ENCODE measurements around the gene ANAPC15. TPM values are rescaled to one million over a fixed set of nuclear protein-coding genes. Genes with fewer than 3 reads are reported as not detected.

Gene ANAPC15
- total RNA-seq, 2 experiments from 2014 or later = 48.8 to 52.5 TPM

DNA sequence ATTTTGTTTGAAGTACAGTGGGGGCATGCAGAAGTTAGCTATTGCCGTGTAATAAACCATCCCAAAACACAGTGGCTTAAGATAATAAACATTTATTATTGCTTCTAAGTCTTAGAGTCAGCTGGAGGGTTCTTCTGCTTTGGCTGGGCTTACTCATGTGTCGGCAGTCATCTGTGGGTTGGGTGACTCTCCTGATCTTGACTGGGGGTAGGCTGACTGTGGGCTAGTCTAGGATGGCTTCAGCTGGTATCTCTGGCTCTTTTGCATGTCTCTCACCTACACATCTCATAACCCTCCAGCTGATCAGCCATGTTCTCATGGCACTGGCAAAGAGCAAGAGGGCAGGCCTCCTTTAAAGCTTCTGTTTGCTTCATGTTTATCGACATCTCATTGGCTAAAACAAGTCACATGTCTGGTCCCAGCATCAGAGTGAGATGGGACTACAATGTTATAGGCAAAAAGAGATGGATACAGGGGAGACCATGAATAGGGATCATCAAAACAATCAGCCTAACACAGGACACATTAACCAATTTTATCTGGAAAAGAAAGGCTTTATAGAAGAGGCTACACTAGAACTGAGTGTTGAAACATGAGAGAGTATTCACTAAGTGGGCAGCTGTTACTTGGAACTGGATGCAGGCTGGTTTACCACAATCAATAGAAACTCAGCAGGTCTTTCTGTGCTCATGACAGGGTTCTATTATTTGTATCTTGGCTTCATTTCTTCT is 26.7 kb downstream of the ANAPC15 start:
- H3K4me3 Mint-ChIP-seq = no peak overlapping the region
- H3K27ac Mint-ChIP-seq = peak overlapping the region; percentile 50
- H3K4me1 Mint-ChIP-seq (ENCODE audit: low read depth) = peaks cover 17% of the 10 kb centered on the region
- intact Hi-C loops (cut with DNase I, micrococcal nuclease) = no loop called here
- ATAC-seq (ENCODE audit: poor library complexity) = no peak
- CTCF ChIA-PET = interaction anchor here (0.8 to 3.4 kb wide), 5 partner anchors 53 to 108 kb away, joined by 3 to 31 read pairs (median 4); no protein-coding TSS in a partner anchor
- no peak for DNase-seq
- no peaks in the 10 kb centered on the region for H3K9me3 ChIP-seq (ENCODE audit: control insufficient read depth in 1 of 2, insufficient read depth in 1 of 2, low read length in 2 of 2)
- POLR2A ChIA-PET = interaction anchor here (0.8 to 2.5 kb wide), 4 partner anchors 27 to 60 kb away, joined by 3 to 10 read pairs (median 3); no protein-coding TSS in a partner anchor
- no peak overlapping the region for H3K27ac ChIP-seq (ENCODE audit: low read depth in 1 of 2, low read length in 2 of 2)
- H3K9me3 Mint-ChIP-seq = no peaks in the 10 kb centered on the region
- peaks cover 15% of the 10 kb centered on the region for H3K4me1 ChIP-seq (ENCODE audit: insufficient read depth, low read length)
- peaks cover 20% of the 10 kb centered on the region for H3K36me3 Mint-ChIP-seq (ENCODE audit: low read depth)
- no peaks in the 10 kb centered on the region for H3K27me3 ChIP-seq (ENCODE audit: control insufficient read depth in 1 of 2, insufficient read depth in 2 of 2, low read length in 2 of 2)
- H3K4me3 ChIP-seq (ENCODE audit: low read length) = no peak overlapping the region
- no peak for TF ChIP-seq CTCF (IDR thresholded peaks at IDR 0.05)
- H3K36me3 ChIP-seq (ENCODE audit: insufficient read depth, low read length) = peaks cover 32% of the 10 kb centered on the region
- no peaks in the 10 kb centered on the region for H3K27me3 Mint-ChIP-seq

DNA sequence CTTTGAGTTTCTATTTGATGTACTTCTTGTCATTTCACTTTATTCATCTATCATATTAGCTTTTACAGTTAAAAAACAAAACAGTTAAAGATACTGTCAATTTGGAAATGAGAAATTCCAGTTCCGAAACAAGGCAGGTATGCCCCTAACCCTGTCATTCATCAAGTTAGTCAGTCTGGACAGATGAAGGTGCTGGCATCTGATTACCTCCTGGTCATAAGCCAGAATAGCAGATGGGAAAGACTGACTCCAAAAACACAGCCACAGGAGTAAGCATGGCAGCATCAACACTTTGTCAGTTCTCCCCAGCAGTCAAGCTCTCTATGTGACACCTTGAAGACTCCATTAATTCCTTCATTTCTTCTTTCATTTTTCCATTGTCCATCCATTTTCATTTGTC is 27.5 kb downstream of the ANAPC15 start:
- POLR2A ChIA-PET = interaction anchor here (0.6 to 0.9 kb wide), 5 partner anchors 28 to 1328 kb away, joined by 3 to 4 read pairs (median 3); no protein-coding TSS in a partner anchor
- ATAC-seq (ENCODE audit: poor library complexity) = no peak
- Histone ChIP-seq H3K9me3 (ENCODE audit: control insufficient read depth in 1 of 2, insufficient read depth in 1 of 2, low read length in 2 of 2) (no peaks in the 10 kb centered on the region), H3K36me3 (ENCODE audit: insufficient read depth, low read length) (peaks cover 25% of the 10 kb centered on the region), H3K4me1 (ENCODE audit: insufficient read depth, low read length) (peaks cover 19% of the 10 kb centered on the region), H3K27me3 (ENCODE audit: control insufficient read depth in 1 of 2, insufficient read depth in 2 of 2, low read length in 2 of 2) (no peaks in the 10 kb centered on the region), H3K4me3 (ENCODE audit: low read length) (no peak overlapping the region), H3K27ac (ENCODE audit: low read depth in 1 of 2, low read length in 2 of 2) (no peak overlapping the region)
- no peaks in the 10 kb centered on the region for H3K9me3 Mint-ChIP-seq
- peaks cover 25% of the 10 kb centered on the region for H3K36me3 Mint-ChIP-seq (ENCODE audit: low read depth)
- no peaks in the 10 kb centered on the region for H3K27me3 Mint-ChIP-seq
- TF ChIP-seq CTCF (IDR thresholded peaks at IDR 0.05) = no peak
- H3K4me3 Mint-ChIP-seq = no peak overlapping the region
- peaks cover 25% of the 10 kb centered on the region for H3K4me1 Mint-ChIP-seq (ENCODE audit: low read depth)
- no peak overlapping the region for H3K27ac Mint-ChIP-seq
- no peak for DNase-seq
- CTCF ChIA-PET = interaction anchor here (1.9 to 3.4 kb wide), 2 partner anchors 59 to 60 kb away, joined by 4 to 31 read pairs; no protein-coding TSS in a partner anchor
- intact Hi-C loops (cut with DNase I, micrococcal nuclease) = no loop called here

GRCh38 chr11:72084076-72084475 is 28.4 kb downstream of the ANAPC15 start:
- H3K9me3 ChIP-seq (ENCODE audit: control insufficient read depth in 1 of 2, insufficient read depth in 1 of 2, low read length in 2 of 2) = no peaks in the 10 kb centered on the region
- Mint-ChIP-seq H3K36me3 (ENCODE audit: low read depth) (peaks cover 21% of the 10 kb centered on the region), H3K27me3 (no peaks in the 10 kb centered on the region), H3K9me3 (no peaks in the 10 kb centered on the region), H3K4me3 (no peak overlapping the region), H3K27ac (peak overlapping the region; percentile 88), H3K4me1 (ENCODE audit: low read depth) (peaks cover 30% of the 10 kb centered on the region)
- H3K27ac ChIP-seq (ENCODE audit: low read depth in 1 of 2, low read length in 2 of 2) = no peak overlapping the region
- TF ChIP-seq CTCF (IDR thresholded peaks at IDR 0.05) = no peak
- CTCF ChIA-PET = interaction anchor here (0.7 to 3.4 kb wide), 2 partner anchors 59 to 154 kb away, joined by 4 to 31 read pairs; no protein-coding TSS in a partner anchor
- peaks cover 17% of the 10 kb centered on the region for H3K36me3 ChIP-seq (ENCODE audit: insufficient read depth, low read length)
- intact Hi-C loops (cut with DNase I, micrococcal nuclease) = no loop called here
- peaks cover 28% of the 10 kb centered on the region for H3K4me1 ChIP-seq (ENCODE audit: insufficient read depth, low read length)
- DNase-seq = no peak
- ATAC-seq (ENCODE audit: poor library complexity) = no peak
- POLR2A ChIA-PET = interaction anchor here (0.9 kb wide), 1 partner anchor 44 kb away, joined by 3 read pairs; no protein-coding TSS in a partner anchor
- H3K27me3 ChIP-seq (ENCODE audit: control insufficient read depth in 1 of 2, insufficient read depth in 2 of 2, low read length in 2 of 2) = no peaks in the 10 kb centered on the region
- H3K4me3 ChIP-seq (ENCODE audit: low read length) = no peak overlapping the region

Measured in CD4-positive, alpha-beta T cell (primary cell).